Colonic mucosa (tissue), 4 donors: ENCODE results near the gene GRIA4. TPM values are rescaled to one million over a fixed set of nuclear protein-coding genes. Genes with fewer than 3 reads are reported as not detected.

Source experiments
- DNase-seq: peaks from one replicate; pipeline ENCODE4 v3.0.0-alpha.2; 2020
- H3K27ac ChIP-seq: fragments of 200-600 bp; one replicate; pipeline ENCODE4 v1.8.0; 2021
- H3K27me3 ChIP-seq: fragments of 200-600 bp; one replicate; pipeline ENCODE4 v1.8.0; 2021
- H3K36me3 ChIP-seq: fragments of 200-600 bp; one replicate; pipeline ENCODE4 v1.8.0; 2021
- H3K4me1 ChIP-seq: fragments of 200-600 bp; one replicate; pipeline ENCODE4 v1.8.0; 2021; ENCODE audit warnings: mild to moderate bottlenecking
- H3K4me3 ChIP-seq: fragments of 200-600 bp; one replicate; pipeline ENCODE4 v1.8.0; 2021
- H3K9ac ChIP-seq, 2 donors: one replicate each; pipeline ENCODE4 v1.7.0; 2013; ENCODE audit warnings: control low read depth in 2 of 2, low read depth in 2 of 2, low read length in 2 of 2
- H3K9me3 ChIP-seq: fragments of 200-600 bp; one replicate; pipeline ENCODE4 v1.8.0; 2021
- intact Hi-C: fragments of 100-400 bp; cut with DNase I; formaldehyde crosslinking; loops from one replicate; pipeline ENCODE4 v1.14.1; 2022
- total RNA-seq, 2 donors: library from RNA; stranded (reverse); fragmentation: NEBNext Ultra II Directional in 1 of 2; extraction: Animal tissue kit (Norgen Biotek cat#: 25700) in 1 of 2; gene quantifications; one replicate each; pipeline ENCODE4 v1.2.1, GENCODE V29; 2021
- TF ChIP-seq, protein P1 (sequence below): fragments of 200-600 bp; IDR thresholded peaks from one replicate; pipeline ENCODE4 v1.8.0; 2022; ENCODE audit warnings: antibody characterized with exemption, mild to moderate bottlenecking
- donor health status: healthy.
- donor health status: DM: no; HTN: no; CAD: no.
- donor health status: DM: no; HTN: no; CAD: no.

GRIA4 gene
- total RNA-seq, 2 donors from 2014 or later = 0.67 to 0.69 TPM

GRCh38 chr11:106030609-106031008, 420.7 kb downstream of the GRIA4 start:
- Histone ChIP-seq H3K27me3 (no peaks in the 10 kb centered on the region), H3K27ac (no peak overlapping the region), H3K36me3 (no peaks in the 10 kb centered on the region), H3K4me3 (no peak overlapping the region), H3K9ac (no peak overlapping the region), H3K9me3 (no peaks in the 10 kb centered on the region), H3K4me1 (no peaks in the 10 kb centered on the region)
- no peak for DNase-seq
- TF ChIP-seq, protein P1, sequence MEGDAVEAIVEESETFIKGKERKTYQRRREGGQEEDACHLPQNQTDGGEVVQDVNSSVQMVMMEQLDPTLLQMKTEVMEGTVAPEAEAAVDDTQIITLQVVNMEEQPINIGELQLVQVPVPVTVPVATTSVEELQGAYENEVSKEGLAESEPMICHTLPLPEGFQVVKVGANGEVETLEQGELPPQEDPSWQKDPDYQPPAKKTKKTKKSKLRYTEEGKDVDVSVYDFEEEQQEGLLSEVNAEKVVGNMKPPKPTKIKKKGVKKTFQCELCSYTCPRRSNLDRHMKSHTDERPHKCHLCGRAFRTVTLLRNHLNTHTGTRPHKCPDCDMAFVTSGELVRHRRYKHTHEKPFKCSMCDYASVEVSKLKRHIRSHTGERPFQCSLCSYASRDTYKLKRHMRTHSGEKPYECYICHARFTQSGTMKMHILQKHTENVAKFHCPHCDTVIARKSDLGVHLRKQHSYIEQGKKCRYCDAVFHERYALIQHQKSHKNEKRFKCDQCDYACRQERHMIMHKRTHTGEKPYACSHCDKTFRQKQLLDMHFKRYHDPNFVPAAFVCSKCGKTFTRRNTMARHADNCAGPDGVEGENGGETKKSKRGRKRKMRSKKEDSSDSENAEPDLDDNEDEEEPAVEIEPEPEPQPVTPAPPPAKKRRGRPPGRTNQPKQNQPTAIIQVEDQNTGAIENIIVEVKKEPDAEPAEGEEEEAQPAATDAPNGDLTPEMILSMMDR = no peak
- intact Hi-C loops = no loop called here

DNA sequence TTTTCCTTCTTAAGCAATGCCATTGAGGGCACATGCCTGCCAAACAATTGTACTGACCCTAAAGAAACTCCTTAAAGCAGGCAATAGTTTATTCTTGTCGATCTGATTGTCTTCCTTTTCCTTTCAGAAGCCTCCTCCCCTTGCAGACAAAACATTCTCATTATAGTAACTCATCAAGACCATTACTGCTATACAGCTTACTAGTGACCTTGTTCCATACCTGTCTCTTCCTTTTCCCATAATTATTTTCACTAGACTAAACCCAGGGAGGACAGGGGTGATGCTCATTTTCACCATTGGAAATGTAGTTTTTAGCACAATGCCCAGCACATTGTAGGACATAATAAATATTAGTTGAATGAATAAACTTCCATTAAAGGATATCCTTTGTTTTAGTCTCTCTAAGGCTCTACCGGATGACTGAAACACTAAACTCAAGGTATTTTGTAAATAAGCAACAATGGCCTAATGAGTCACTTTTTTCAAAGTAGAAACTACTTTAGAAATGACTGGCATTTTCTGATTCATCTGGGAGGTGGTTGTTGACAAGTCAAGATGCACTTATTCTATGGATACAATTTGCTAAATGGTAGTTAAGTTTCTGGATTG, 421.4 kb downstream of the GRIA4 start:
- Histone ChIP-seq H3K9me3 (no peaks in the 10 kb centered on the region), H3K27ac (no peak overlapping the region), H3K27me3 (no peaks in the 10 kb centered on the region), H3K4me1 (no peaks in the 10 kb centered on the region), H3K36me3 (no peaks in the 10 kb centered on the region), H3K4me3 (no peak overlapping the region), H3K9ac (no peak overlapping the region)
- intact Hi-C loops = no loop called here
- DNase-seq = no peak
- TF ChIP-seq, protein P1 = no peak
